ENCODE data around the gene CDH13. TPM values are rescaled to one million over a fixed set of nuclear protein-coding genes. Genes with fewer than 3 reads are reported as not detected.

CDH13 gene
- total and polyA plus RNA-seq, 10 of the 15 experiments (the other 5 are each of a cell fraction or from before 2014, with no cell fraction given), result under 0.01 to 0.05 TPM; not detected in 8

DNA sequence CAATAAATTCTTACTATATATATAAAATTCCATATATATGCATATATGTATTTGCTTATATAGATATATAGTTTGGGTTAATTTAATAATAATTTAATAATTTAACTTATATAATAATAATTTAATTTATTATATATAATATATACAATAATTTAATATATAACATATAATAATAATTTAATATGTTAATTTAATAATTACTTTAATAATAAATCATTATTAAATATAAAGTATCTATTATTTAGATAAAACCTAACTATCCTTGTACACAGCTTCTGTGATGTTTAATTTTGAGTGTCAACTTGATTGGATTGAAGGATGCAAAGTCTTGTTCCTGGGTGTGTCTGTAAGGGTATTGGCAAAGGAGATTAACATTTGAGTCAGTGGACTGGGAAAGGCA is 40.6 kb upstream of the CDH13 start:
- ChIA-PET POLR2A (no interaction called here), RAD21 (ENCODE audit: unreplicated experiment) (no interaction called here), SMC1A (ENCODE audit: uncharacterized antibody, unreplicated experiment) (no interaction called here), CTCF (no interaction called here)
- no peak for DNase-seq (ENCODE audit: low read depth, low spot score)
- intact Hi-C loops (cut with micrococcal nuclease; ENCODE audit: unreplicated experiment) (loop anchor here (10.0 kb wide), 1 partner anchor 321 kb away; no protein-coding TSS in a partner anchor), in situ Hi-C loops (cut with MboI) (no loop called here)
- H3K79me2 ChIP-seq (ENCODE audit: control insufficient read depth, insufficient read depth, low read length), result no peaks in the 10 kb centered on the region
- ATAC-seq, result no peak
- H3K27ac ChIP-seq (ENCODE audit: control insufficient read depth, insufficient read depth), result no peak overlapping the region
- no peak for FAIRE-seq
- no peak overlapping the region for H3K9ac ChIP-seq (ENCODE audit: control insufficient read depth, insufficient read depth, low read length)
- no TSS peak for BruUV-seq (replicated peaks)
- H3K9me3 ChIP-seq (replicated peaks; ENCODE audit: control insufficient read depth, insufficient read depth, low read length), result no peaks in the 10 kb centered on the region
- H3K4me2 ChIP-seq (ENCODE audit: control insufficient read depth, insufficient read depth), result no peak overlapping the region
- no peak for TF ChIP-seq HCFC1 (IDR thresholded peaks at IDR 0.05; ENCODE audit: low read length)
- no peak for TF ChIP-seq RAD51 (IDR thresholded peaks at IDR 0.05)
- no peak for TF ChIP-seq DPF2 (IDR thresholded peaks at IDR 0.05)
- TF ChIP-seq CBX3 (IDR thresholded peaks at IDR 0.05; ENCODE audit: borderline replicate concordance, low read depth), result no peak
- TF ChIP-seq ETV6 (conservative IDR thresholded peaks at IDR 0.05 in 1 of 2, IDR thresholded peaks at IDR 0.05 in 1 of 2; ENCODE audit: borderline replicate concordance in 1 of 2, low read depth in 1 of 2), result no peak
- TF ChIP-seq FOXK2 (IDR thresholded peaks at IDR 0.05), result no peak
- TF ChIP-seq NFYA (IDR thresholded peaks at IDR 0.05; ENCODE audit: borderline replicate concordance, low read depth, low read length), result no peak
- no peak for TF ChIP-seq SUZ12 (IDR thresholded peaks at IDR 0.05; ENCODE audit: unreplicated experiment)
- TF ChIP-seq TCF3 (IDR thresholded peaks at IDR 0.05; ENCODE audit: borderline replicate concordance, insufficient read depth, low read depth, low read length), result no peak
- no peak for TF ChIP-seq NRF1 (conservative IDR thresholded peaks at IDR 0.05; ENCODE audit: low read depth, low read length)
- no peak for TF ChIP-seq ASH2L (IDR thresholded peaks at IDR 0.05; ENCODE audit: borderline replicate concordance, low read depth)
- TF ChIP-seq, protein P1, sequence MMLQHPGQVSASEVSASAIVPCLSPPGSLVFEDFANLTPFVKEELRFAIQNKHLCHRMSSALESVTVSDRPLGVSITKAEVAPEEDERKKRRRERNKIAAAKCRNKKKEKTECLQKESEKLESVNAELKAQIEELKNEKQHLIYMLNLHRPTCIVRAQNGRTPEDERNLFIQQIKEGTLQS (IDR thresholded peaks at IDR 0.05; ENCODE audit: borderline replicate concordance, extremely low read depth, low read depth, low read length), result no peak
- TF ChIP-seq POLR2A (IDR thresholded peaks at IDR 0.05; ENCODE audit: low read depth, low read length), result no peak
- TF ChIP-seq, protein P2, sequence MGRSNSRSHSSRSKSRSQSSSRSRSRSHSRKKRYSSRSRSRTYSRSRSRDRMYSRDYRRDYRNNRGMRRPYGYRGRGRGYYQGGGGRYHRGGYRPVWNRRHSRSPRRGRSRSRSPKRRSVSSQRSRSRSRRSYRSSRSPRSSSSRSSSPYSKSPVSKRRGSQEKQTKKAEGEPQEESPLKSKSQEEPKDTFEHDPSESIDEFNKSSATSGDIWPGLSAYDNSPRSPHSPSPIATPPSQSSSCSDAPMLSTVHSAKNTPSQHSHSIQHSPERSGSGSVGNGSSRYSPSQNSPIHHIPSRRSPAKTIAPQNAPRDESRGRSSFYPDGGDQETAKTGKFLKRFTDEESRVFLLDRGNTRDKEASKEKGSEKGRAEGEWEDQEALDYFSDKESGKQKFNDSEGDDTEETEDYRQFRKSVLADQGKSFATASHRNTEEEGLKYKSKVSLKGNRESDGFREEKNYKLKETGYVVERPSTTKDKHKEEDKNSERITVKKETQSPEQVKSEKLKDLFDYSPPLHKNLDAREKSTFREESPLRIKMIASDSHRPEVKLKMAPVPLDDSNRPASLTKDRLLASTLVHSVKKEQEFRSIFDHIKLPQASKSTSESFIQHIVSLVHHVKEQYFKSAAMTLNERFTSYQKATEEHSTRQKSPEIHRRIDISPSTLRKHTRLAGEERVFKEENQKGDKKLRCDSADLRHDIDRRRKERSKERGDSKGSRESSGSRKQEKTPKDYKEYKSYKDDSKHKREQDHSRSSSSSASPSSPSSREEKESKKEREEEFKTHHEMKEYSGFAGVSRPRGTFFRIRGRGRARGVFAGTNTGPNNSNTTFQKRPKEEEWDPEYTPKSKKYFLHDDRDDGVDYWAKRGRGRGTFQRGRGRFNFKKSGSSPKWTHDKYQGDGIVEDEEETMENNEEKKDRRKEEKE (IDR thresholded peaks at IDR 0.05), result no peak
- TF ChIP-seq, protein P3, sequence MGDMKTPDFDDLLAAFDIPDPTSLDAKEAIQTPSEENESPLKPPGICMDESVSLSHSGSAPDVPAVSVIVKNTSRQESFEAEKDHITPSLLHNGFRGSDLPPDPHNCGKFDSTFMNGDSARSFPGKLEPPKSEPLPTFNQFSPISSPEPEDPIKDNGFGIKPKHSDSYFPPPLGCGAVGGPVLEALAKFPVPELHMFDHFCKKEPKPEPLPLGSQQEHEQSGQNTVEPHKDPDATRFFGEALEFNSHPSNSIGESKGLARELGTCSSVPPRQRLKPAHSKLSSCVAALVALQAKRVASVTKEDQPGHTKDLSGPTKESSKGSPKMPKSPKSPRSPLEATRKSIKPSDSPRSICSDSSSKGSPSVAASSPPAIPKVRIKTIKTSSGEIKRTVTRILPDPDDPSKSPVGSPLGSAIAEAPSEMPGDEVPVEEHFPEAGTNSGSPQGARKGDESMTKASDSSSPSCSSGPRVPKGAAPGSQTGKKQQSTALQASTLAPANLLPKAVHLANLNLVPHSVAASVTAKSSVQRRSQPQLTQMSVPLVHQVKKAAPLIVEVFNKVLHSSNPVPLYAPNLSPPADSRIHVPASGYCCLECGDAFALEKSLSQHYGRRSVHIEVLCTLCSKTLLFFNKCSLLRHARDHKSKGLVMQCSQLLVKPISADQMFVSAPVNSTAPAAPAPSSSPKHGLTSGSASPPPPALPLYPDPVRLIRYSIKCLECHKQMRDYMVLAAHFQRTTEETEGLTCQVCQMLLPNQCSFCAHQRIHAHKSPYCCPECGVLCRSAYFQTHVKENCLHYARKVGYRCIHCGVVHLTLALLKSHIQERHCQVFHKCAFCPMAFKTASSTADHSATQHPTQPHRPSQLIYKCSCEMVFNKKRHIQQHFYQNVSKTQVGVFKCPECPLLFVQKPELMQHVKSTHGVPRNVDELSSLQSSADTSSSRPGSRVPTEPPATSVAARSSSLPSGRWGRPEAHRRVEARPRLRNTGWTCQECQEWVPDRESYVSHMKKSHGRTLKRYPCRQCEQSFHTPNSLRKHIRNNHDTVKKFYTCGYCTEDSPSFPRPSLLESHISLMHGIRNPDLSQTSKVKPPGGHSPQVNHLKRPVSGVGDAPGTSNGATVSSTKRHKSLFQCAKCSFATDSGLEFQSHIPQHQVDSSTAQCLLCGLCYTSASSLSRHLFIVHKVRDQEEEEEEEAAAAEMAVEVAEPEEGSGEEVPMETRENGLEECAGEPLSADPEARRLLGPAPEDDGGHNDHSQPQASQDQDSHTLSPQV (IDR thresholded peaks at IDR 0.05), result no peak
- TF ChIP-seq ZNF207 (IDR thresholded peaks at IDR 0.05; ENCODE audit: borderline replicate concordance), result no peak
- TF ChIP-seq ZNF384 (IDR thresholded peaks at IDR 0.05; ENCODE audit: borderline replicate concordance, low read depth, low read length), result no peak
- TF ChIP-seq TAF1 (IDR thresholded peaks at IDR 0.05; ENCODE audit: borderline replicate concordance, low read depth, low read length), result no peak
- H4K20me1 ChIP-seq (ENCODE audit: control insufficient read depth, insufficient read depth), result no peaks in the 10 kb centered on the region
- no peaks in the 10 kb centered on the region for H3K27me3 ChIP-seq (replicated peaks in 1 of 2; ENCODE audit: control insufficient read depth in 2 of 2, insufficient read depth in 2 of 2, low read length in 1 of 2)
- no peaks in the 10 kb centered on the region for H3K4me1 ChIP-seq (ENCODE audit: control insufficient read depth, insufficient read depth, low read length)
- H2AFZ ChIP-seq (ENCODE audit: control insufficient read depth, low read depth, low read length), result no peak overlapping the region
- H3K36me3 ChIP-seq (ENCODE audit: control insufficient read depth in 2 of 2, insufficient read depth in 2 of 2, low read length in 1 of 2), result no peaks in the 10 kb centered on the region
- no peak overlapping the region for H3K4me3 ChIP-seq
